ENCODE measurements around the gene YRDC. TPM values are rescaled to one million over a fixed set of nuclear protein-coding genes. Genes with fewer than 3 reads are reported as not detected.

Gene YRDC
- 12.1 to 18.9 TPM (median 16.9 TPM) in 5 replicates for total RNA-seq (2022; extraction: Qiagen RNA extraction)

DNA sequence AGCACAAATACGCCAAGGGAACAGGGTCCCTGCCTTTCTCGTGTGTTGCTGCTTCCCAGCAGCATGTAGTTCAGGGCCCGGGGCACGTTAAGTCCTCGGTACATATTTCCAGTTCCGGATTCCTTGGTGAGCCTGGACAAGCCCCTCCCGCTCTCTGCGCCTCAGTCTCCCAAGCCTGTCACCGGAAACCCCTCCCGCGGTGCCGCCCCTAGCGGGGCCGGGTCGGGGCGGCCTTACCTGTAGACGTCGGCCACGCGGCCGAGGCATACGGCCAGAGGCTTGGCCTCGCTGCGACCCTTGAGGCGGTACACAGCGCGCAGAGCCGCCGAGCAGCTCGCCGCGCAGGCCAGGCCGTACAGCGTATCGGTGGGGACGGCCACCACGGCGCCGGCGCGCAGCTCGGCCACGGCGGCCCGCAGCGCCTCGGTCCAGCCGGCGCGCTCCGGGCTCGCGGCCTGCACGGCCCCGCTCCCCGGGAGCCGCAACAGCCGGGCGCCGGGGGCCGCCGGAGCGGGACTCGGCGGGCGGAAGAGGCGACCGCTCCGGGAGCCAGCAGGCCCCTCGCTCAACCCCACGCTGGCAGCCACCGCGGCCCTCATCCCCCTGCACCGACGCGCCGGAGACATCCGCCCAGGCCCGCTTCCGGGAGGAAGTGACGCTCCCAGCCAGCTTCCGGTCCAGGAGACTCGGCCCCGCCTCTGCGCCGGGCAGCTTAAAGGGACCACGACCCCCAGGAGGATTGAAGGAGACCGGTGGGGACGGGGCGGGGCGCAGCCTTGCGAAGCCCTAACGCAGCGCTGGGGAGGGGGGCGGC is at the start of gene YRDC, which contains the start of gene C1orf122:
Gene YRDC, minus strand, starts transcription at position 654 of the 814 bp plus-strand sequence. Its CDS starts 28 bp downstream, at position 626.
Gene C1orf122, plus strand, starts transcription at position 236 of the 814 bp plus-strand sequence. CDS start 615 bp downstream, outside the sequence.

GRCh38 chr1:37793773-37794371 is 14.1 kb downstream of the YRDC start, which contains the start of gene MANEAL:
TSS of gene MANEAL (plus strand) at chr1:37793847. CDS start at chr1:37794183, 336 bp downstream.

GRCh38 chr1:37764888-37765441 is 43.0 kb downstream of the YRDC start, which contains the start of gene EPHA10:
TSS of gene EPHA10 (minus strand) at chr1:37765120. CDS start at chr1:37765066, 54 bp downstream.

Other genes starting within 250 kb of the YRDC start
- gene GNL2, start 212.3 kb downstream of the YRDC start, total RNA-seq (2022; extraction: Qiagen RNA extraction), result 51.4 to 68.3 TPM (median 59.0 TPM) in 5 replicates
- gene RSPO1, start 173.3 kb downstream of the YRDC start, total RNA-seq (2022; extraction: Qiagen RNA extraction), result 0.08 to 0.16 TPM (median 0.10 TPM) in 5 replicates
- gene CDCA8, start 115.7 kb downstream of the YRDC start, total RNA-seq (2022; extraction: Qiagen RNA extraction), result 46.5 to 50.2 TPM (median 48.0 TPM) in 5 replicates
- 0.76 to 1.2 TPM (median 1.1 TPM) in 5 replicates for gene EPHA10, start 43.1 kb downstream of the YRDC start, total RNA-seq (2022; extraction: Qiagen RNA extraction)
- 21.1 to 25.5 TPM (median 24.9 TPM) in 5 replicates for gene MANEAL, start 14.4 kb downstream of the YRDC start, total RNA-seq (2022; extraction: Qiagen RNA extraction)
- 38.0 to 61.6 TPM (median 57.4 TPM) in 5 replicates for gene C1orf122, start 418 bp downstream of the YRDC start, total RNA-seq (2022; extraction: Qiagen RNA extraction)
- gene MTF1, start 51.4 kb upstream of the YRDC start, total RNA-seq (2022; extraction: Qiagen RNA extraction), result 3.8 to 5.3 TPM (median 4.3 TPM) in 5 replicates
- 4.0 to 4.6 TPM (median 4.2 TPM) in 5 replicates for gene INPP5B, start 138.8 kb upstream of the YRDC start, total RNA-seq (2022; extraction: Qiagen RNA extraction)
- 45.5 to 82.5 TPM (median 50.3 TPM) in 5 replicates for gene SF3A3, start 181.8 kb upstream of the YRDC start, total RNA-seq (2022; extraction: Qiagen RNA extraction)
- 7.0 to 10.6 TPM (median 8.6 TPM) in 5 replicates for gene FHL3, start 197.3 kb upstream of the YRDC start, total RNA-seq (2022; extraction: Qiagen RNA extraction)
- gene UTP11, start 204.5 kb upstream of the YRDC start, total RNA-seq (2022; extraction: Qiagen RNA extraction), result 38.8 to 68.4 TPM (median 40.1 TPM) in 5 replicates
- gene POU3F1, start 238.6 kb upstream of the YRDC start, total RNA-seq (2022; extraction: Qiagen RNA extraction), result not detected in 5 replicates

Data from A549 treated with Mapracorat at 1 μM for 4 hours (cell line).